GM18870 (cell line): ENCODE results near the gene ZNF598.

Experiments used
- ATAC-seq: cut with Tn5 transposase; IDR thresholded peaks from one replicate; pipeline ENCODE4 v1.9.1; 2021; ENCODE audit warnings: moderate library complexity; ENCODE audit not compliant: unreplicated experiment

The ZNF598 gene

DNA sequence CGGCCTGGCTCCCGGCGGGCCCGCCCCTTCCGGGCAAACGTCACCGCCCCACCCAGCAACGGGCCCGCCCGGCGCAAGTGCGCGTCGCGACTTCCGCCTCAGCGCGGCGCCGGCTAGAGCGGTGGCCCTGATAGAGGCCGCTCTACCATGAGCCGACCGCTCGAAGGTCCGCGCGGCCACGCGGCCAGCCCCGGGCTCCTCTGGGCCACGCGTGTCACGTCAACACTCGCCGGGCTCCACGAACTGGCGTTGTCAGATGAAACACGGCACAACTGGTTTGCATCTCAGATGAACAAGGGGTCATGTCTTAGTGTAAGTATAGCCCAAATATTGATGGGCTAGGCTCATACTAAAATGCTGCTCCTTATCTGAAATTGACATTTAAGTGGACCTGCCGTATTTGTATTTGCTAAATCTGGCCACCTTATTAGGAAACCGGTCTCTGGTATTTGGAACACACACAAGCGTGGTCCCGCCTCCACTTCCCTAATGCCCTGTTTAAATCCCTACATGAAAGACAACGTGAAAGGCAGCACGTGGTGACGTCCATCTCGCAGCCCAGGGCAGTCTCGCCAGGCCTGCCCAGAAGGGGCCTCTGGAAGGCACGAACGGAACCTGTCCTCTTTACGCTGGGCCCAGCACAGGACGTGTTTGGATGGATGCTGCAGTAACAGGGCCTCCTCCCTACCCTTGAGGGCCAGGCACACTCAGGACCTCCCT is at the start of gene ZNF598:
TSS of gene ZNF598 (minus strand) at position 31 of the 720 bp plus-strand sequence.
- no peak for ATAC-seq

DNA sequence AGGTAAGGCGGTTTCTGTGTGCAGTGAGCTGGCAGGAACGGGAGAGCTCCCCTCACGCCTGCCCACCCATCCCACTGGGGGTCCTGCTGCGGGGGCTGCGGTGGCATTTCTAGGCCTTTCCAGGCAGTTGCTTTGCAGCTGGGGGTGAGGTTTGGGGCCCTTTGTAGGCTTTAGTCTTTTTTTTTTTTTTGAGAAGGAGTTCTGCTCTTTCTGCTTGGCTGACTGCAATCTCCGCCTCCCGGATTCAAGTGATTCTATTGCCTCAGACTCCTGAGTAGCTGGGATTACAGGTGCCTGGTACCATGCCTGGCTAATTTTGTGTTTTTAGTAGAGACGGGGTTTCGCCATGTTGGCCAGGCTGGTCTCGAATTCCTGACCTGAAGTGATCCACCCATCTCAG is 49.3 kb upstream of the ZNF598 start:
- ATAC-seq, result no peak

- no peak for ATAC-seq
Measured at GRCh38 chr16:2058420-2058819, 48.8 kb upstream of the ZNF598 start.

DNA sequence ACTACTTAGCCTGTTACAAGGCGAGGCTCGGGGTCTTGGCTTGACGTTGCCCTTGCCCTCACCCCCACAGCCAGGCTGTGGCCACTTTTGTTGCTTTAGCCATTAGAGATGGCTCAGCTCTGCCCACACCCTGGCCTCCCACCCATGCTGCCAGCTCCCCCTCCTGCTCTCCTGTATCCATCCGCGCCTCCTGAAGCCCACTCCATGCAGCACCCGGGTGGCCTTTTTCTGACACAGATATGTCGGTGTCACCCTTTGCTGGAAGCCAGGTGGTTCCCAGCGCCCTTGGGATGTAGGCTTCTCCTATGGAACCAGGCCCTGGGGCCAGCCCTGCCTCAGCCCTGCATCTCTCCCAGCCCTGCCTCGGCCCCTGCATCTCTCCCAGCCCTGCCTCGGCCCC is 47.8 kb upstream of the ZNF598 start:
- ATAC-seq, result no peak

GRCh38 chr16:2056681-2057407 is 47.2 kb upstream of the ZNF598 start:
- no peak for ATAC-seq

DNA sequence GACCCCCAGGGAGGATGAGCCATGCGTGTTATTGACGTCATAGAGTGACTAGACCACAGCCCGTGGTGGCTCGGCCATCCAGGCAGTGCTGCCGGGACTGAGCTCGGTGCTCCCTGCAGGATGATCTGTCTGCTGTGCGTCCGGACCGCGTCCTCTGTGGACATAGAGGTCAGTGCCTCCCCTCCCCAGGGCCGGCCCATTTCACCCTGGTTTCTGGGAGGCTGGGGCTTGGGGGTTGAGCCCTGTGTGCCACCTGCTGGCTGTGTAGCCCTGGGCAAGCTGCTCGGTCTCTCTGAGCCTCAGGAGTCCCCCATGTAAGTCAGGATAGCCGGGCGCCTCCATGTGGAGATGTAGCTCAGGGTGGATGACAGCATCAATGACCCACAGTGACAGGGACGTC is 46.5 kb upstream of the ZNF598 start:
- ATAC-seq, result no peak

DNA sequence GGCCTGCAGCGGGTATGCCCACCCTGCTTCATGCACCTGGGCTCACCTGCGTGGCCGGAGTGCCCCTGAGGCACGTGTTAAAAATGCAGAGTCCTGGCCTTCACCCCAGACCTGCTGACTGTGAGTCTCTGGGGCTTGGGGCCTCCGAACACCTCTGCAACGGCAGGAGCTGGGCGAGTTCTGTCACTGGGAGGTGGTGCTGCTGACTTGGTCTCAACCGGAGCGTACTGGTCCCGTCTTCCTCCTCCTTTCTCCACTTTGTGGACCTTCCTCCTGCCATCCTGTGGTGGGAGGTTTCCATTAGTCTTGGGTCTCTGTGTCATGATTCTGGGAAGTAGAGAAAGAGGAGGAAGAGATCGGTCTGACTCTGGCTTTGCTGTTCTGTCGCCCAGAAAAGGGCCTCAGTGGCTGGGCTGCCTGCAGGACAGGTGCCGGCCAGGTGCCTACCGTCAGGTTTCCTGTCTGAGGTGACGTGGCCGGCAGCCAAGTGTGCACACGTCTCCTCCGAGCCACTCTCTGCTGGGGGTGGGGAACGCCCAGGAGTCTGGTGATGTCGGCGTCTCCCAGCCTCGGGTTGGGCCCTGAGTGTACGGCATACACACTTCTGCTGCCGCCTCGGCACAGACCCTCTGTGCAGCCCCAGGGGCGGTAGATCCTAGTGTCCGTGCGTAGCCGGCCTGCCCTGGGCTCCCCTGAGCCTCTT is 45.1 kb upstream of the ZNF598 start:
- ATAC-seq, result no peak

DNA sequence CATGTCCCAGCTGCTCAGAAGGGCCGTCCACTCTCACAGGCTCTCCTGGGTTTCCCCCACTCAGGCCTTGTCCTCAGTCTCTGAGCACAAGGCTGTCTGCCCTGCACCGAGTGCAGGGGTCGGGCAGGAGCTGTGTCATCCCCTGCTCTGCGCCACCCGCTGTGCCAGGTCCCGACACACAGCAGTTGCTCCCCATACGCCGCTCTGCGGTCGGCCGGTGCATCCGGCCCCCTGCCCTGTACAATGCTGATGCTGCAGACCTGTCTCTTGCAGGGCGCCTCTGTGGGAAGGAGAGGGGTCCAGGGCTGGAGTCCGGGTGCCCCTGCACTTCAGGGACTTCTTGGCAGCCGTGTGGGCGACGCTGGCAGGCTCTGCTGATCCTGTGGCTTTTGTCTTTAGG is 44.3 kb upstream of the ZNF598 start:
- ATAC-seq, result no peak

GRCh38 chr16:2053211-2053610 is 43.6 kb upstream of the ZNF598 start:
- no peak for ATAC-seq

DNA sequence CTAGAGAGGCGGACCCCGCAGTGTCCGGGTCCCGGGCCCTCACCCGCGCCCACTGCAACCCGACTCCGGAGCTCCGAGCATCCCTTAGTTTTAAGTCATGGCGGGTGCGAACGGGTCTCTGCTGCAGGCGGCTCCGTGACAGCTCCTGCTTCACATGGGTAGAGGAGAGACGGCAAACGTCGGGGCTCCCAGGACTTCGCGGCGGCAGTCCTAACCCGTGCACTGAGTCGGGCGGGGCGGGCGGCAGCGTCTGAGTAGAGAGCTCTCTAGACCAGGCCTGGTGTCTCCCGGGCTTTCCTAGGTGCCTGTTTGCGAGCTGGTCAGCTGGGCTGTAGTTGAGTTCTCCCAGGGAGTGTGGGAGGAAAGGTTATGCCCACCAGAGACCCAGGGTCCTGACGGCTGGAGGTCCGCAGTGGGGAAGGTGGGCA is 38.5 kb upstream of the ZNF598 start:
- no peak for ATAC-seq

GRCh38 chr16:2047330-2048115 is 37.9 kb upstream of the ZNF598 start, which contains the start of the genes NTHL1 and TSC2:
NTHL1 (minus strand) TSS chr16:2047834; CDS start chr16:2047823, 11 bp downstream.
TSC2 (plus strand) TSS chr16:2047985; CDS start chr16:2048616, 631 bp downstream.
- peak; percentile 84 for ATAC-seq

- no peak for ATAC-seq
Measured at GRCh38 chr16:2046893-2047329, 37.3 kb upstream of the ZNF598 start.

DNA sequence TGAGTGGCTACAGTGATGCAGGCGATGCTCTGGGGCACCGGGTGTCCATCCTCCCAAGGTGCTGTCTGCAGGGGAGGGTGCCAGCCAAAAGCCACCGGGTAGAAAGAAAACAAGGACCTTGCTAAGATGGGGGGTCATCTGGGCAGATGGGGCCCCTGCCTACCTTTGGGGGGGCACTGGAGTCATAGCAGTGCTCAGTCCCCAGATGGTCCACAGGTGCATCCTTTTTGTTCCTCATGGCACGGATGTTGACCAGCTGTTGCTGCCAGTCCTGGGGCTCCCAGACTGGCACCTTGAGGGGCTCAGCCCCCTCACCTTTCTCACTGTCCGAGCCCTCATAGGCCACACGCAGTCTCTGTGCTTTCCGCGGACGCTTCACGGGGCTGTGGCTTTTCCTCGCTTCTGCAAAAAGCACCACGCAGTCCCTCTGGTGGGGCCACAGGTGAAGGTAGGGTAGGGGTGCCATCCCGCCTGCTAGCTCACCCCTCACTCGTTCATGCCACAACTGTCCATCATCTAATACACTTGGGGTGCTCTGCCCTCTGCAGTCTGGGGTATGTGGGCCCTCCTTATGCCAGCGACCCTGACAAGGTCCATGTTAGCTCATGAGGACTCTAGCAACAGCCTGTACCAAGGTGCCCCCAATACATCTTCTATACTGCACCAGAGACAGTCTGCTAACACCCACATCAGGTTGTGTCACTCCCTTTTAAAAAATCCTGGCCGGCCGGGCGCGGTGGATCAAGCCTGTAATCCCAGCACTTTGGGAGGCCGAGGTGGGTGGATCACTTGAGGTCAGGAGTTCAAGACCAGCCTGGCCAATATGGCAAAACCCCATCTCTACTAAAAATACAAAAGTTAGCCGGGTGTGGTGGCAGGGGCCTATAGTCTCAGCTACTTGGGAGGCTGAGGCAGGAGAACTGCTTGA is 36.6 kb upstream of the ZNF598 start:
- no peak for ATAC-seq

DNA sequence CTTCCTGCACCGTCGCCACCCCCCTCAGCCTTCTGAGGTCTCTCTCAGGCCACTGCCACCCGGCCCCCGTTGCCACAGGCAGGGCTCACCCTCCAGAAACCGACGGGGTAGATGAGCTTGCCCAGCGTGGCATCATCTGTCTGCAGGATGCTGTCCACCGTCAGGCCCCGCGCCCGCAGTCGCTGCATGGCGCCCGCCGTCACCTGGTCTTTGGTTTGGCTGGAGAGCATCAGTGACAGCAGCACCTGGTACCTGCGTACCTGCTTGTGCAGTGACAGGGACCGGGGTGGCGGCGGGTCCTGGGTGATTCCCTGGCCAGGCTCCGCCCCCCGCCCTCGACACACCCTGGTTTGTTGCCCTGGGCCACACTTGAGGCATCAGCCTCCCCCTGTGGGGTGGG is 34.9 kb upstream of the ZNF598 start:
- no peak for ATAC-seq

GRCh38 chr16:2043667-2044451 is 34.2 kb upstream of the ZNF598 start:
- ATAC-seq, result no peak

DNA sequence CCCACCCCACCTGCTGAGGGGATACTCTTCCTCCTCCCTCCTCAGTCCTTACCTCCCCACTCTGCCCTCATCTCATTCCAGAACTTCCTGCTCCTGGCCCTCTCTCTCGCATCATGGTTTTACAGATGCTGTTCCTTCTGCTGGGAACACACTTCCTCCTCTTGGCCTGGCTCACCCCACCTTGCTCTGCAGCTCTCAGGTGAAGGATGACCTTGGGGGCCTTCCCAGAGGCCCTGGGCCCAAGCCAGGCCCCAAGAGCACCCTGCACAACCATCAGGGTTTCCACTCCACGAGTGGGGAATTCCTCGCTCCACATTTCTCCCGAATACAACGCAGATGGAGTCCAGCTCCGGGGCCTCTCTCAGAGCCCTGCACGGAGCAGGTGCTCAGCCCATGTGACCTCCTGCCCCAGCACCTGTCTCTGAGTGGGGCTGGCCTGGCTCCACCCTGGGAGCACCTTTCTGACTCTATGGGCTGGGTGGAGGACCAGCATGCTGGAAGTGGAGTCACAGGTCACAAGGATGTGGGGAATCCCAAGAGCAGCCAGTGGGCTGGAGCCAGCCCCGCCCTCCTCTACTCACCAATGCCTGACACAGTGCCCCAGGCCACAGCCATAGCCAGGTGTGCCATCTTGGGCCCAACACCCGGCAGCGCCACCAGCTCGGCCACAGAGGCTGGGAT is 33.5 kb upstream of the ZNF598 start:
- ATAC-seq, result no peak

GRCh38 chr16:2042171-2042985 is 32.8 kb upstream of the ZNF598 start:
- no peak for ATAC-seq
